HG02870 (cell line): ENCODE data around the gene WDR4.
"Not testable (repeated sequence)": the region's sequence is repeated elsewhere in the genome, so short reads cannot be mapped to it uniquely, and the experiment has no call there.

Source experiments
- ATAC-seq: cut with Tn5 transposase; IDR thresholded peaks from one replicate; pipeline ENCODE4 v1.9.1; 2021; ENCODE audit warnings: mild to moderate bottlenecking, moderate library complexity; ENCODE audit not compliant: unreplicated experiment

The WDR4 gene

GRCh38 chr21:42878678-42878992 is 704 bp downstream of the WDR4 start:
- peak; percentile 19 for ATAC-seq

GRCh38 chr21:42875811-42876210 is 3.5 kb downstream of the WDR4 start:
- ATAC-seq: not testable (repeated sequence)

GRCh38 chr21:42873096-42873495 is 6.2 kb downstream of the WDR4 start:
- no peak for ATAC-seq

GRCh38 chr21:42868196-42868595 is 11.1 kb downstream of the WDR4 start:
- no peak for ATAC-seq

GRCh38 chr21:42865776-42866160 is 13.6 kb downstream of the WDR4 start:
- ATAC-seq: no peak

GRCh38 chr21:42864815-42865775 is 14.2 kb downstream of the WDR4 start:
- ATAC-seq: no peak

GRCh38 chr21:42864286-42864685 is 15.1 kb downstream of the WDR4 start:
- ATAC-seq: no peak

GRCh38 chr21:42863504-42863870 is 15.9 kb downstream of the WDR4 start:
- no peak for ATAC-seq

- ATAC-seq: no peak
Measured at GRCh38 chr21:42862774-42863503, 16.4 kb downstream of the WDR4 start.

GRCh38 chr21:42861848-42862400 is 17.4 kb downstream of the WDR4 start:
- no peak for ATAC-seq

GRCh38 chr21:42861311-42861847 is 18.0 kb downstream of the WDR4 start:
- no peak for ATAC-seq

- no peak for ATAC-seq
Measured at GRCh38 chr21:42860345-42860744, 19.0 kb downstream of the WDR4 start.

- no peak for ATAC-seq
Measured at GRCh38 chr21:42859891-42860230, 19.5 kb downstream of the WDR4 start.

- ATAC-seq: no peak
Measured at GRCh38 chr21:42858957-42859890, 20.1 kb downstream of the WDR4 start.

- ATAC-seq: no peak
Measured at GRCh38 chr21:42858185-42858847, 21.0 kb downstream of the WDR4 start.

- no peak for ATAC-seq
Measured at GRCh38 chr21:42857216-42857615, 22.1 kb downstream of the WDR4 start.

- no peak for ATAC-seq
Measured at GRCh38 chr21:42855937-42856335, 23.4 kb downstream of the WDR4 start.

GRCh38 chr21:42855171-42855936 is 24.0 kb downstream of the WDR4 start:
- ATAC-seq: no peak

- no peak for ATAC-seq
Measured at GRCh38 chr21:42854246-42855010, 24.9 kb downstream of the WDR4 start.
